SK-MEL-5 (cell line): Measurements from ENCODE around the gene DTX3. TPM values are rescaled to one million over a fixed set of nuclear protein-coding genes. Genes with fewer than 3 reads are reported as not detected.
"Not testable (repeated sequence)": the region's sequence is repeated elsewhere in the genome, so short reads cannot be mapped to it uniquely, and the experiment has no call there.

ENCODE experiments used
- DNase-seq: peaks from one replicate; pipeline ENCODE4 v3.0.0-alpha.2; 2016; ENCODE audit warnings: low read depth, low spot score
- in situ Hi-C: cut with HindIII; loops from 2 replicates; pipeline ENCODE4 v1.10.0; 2016; ENCODE audit warnings: low sequenced_read_pairs, high pct_unique_total_duplicates, low pct_unique_long_range_greater_than_20kb
- total RNA-seq: library from RNA; depleted of rRNA; stranded (reverse); fragments of >200 nt; shearing (Covaris generic); gene quantifications from 2 replicates; pipeline ENCODE4 v1.2.3, GENCODE V29; 2014

DTX3 gene
- total RNA-seq, 1 experiment from 2014 or later, result 14.1 TPM

- no peak for DNase-seq
- in situ Hi-C loops, result no loop called here
Observed at GRCh38 chr12:57579677-57580465, 24.8 kb upstream of the DTX3 start.

GRCh38 chr12:57580466-57580795, 24.2 kb upstream of the DTX3 start:
- in situ Hi-C loops, result no loop called here
- DNase-seq, result no peak

- in situ Hi-C loops, result no loop called here
Observed at GRCh38 chr12:57581802-57582201, 22.8 kb upstream of the DTX3 start.

GRCh38 chr12:57582440-57582839, 22.2 kb upstream of the DTX3 start:
- in situ Hi-C loops, result no loop called here

More at GRCh38 chr12:57581802-57582201, 22.8 kb upstream of the DTX3 start:
- no peak for DNase-seq

GRCh38 chr12:57583008-57583831, 21.4 kb upstream of the DTX3 start:
- DNase-seq, result peak; percentile 88
- in situ Hi-C loops, result no loop called here

More at GRCh38 chr12:57582440-57582839, 22.2 kb upstream of the DTX3 start:
- DNase-seq, result no peak

GRCh38 chr12:57584050-57584449, 20.6 kb upstream of the DTX3 start:
- in situ Hi-C loops, result no loop called here
- DNase-seq, result no peak

GRCh38 chr12:57584690-57585089, 19.9 kb upstream of the DTX3 start:
- in situ Hi-C loops, result no loop called here
- DNase-seq, result no peak

GRCh38 chr12:57585156-57585555, 19.5 kb upstream of the DTX3 start:
- DNase-seq, result no peak
- in situ Hi-C loops, result no loop called here

GRCh38 chr12:57586128-57586527, 18.5 kb upstream of the DTX3 start:
- no peak for DNase-seq
- in situ Hi-C loops, result no loop called here

- in situ Hi-C loops, result no loop called here
- DNase-seq, result no peak
Observed at GRCh38 chr12:57586832-57587429, 17.7 kb upstream of the DTX3 start.

- DNase-seq, in situ Hi-C loops: not testable (repeated sequence)
Observed at GRCh38 chr12:57588951-57589610, 15.5 kb upstream of the DTX3 start.

- no peak for DNase-seq
- in situ Hi-C loops, result no loop called here
Observed at GRCh38 chr12:57590479-57590863, 14.2 kb upstream of the DTX3 start.

- in situ Hi-C loops, result no loop called here
- peak; percentile 74 for DNase-seq
Observed at GRCh38 chr12:57590864-57591781, 13.5 kb upstream of the DTX3 start, which contains the start of gene PIP4K2C. Gene PIP4K2C (plus strand): TSS chr12:57591192. CDS start chr12:57591290, 98 bp downstream.

- in situ Hi-C loops, result no loop called here
Observed at GRCh38 chr12:57591782-57592325, 12.8 kb upstream of the DTX3 start.

GRCh38 chr12:57592551-57593165, 12.0 kb upstream of the DTX3 start:
- no peak for DNase-seq
- in situ Hi-C loops, result no loop called here

More at GRCh38 chr12:57591782-57592325, 12.8 kb upstream of the DTX3 start:
- no peak for DNase-seq

- in situ Hi-C loops, result no loop called here
- no peak for DNase-seq
Observed at GRCh38 chr12:57593187-57593586, 11.4 kb upstream of the DTX3 start.
